Heart left ventricle (tissue), 16 donors: Measurements from ENCODE around the gene ADNP. TPM values are rescaled to one million over a fixed set of nuclear protein-coding genes. Genes with fewer than 3 reads are reported as not detected.
"Not testable (repeated sequence)": the region's sequence is repeated elsewhere in the genome, so short reads cannot be mapped to it uniquely, and the experiment has no call there.

Experiments
- ATAC-seq, 4 donors: fragments of 200-7000 bp; cut with Tn5 transposase; one replicate each; pipeline ENCODE4 v1.9.1; 2020 to 2022; ENCODE audit warnings: moderate library complexity in 4 of 4, mild to moderate bottlenecking in 3 of 4, moderate number of reproducible peaks in 1 of 4
- DNase-seq, 5 donors: peaks; one replicate each; pipeline ENCODE4 v3.0.0-alpha.2; 2020
- H3K27ac ChIP-seq, 12 donors: fragments of 200-600 bp; sonication (generic) in 4 of 12; one replicate each; pipeline versions ENCODE4 v1.5.0 to v1.8.0; 2016 to 2022; ENCODE audit warnings: mild to moderate bottlenecking in 2 of 12
- H3K27me3 ChIP-seq, 9 donors: fragments of 200-600 bp; sonication (generic) in 2 of 9; one replicate each; pipeline versions ENCODE4 v1.5.1 to v1.8.0; 2016 to 2022; ENCODE audit warnings: mild to moderate bottlenecking in 3 of 9
- H3K36me3 ChIP-seq, 9 donors: fragments of 200-600 bp; sonication (generic) in 2 of 9; one replicate each; pipeline versions ENCODE4 v1.5.0 to v1.8.0; 2018 to 2022; ENCODE audit warnings: mild to moderate bottlenecking in 2 of 9
- H3K4me1 ChIP-seq, 12 donors: fragments of 200-600 bp; sonication (generic) in 4 of 12; one replicate each; pipeline versions ENCODE4 v1.5.0 to v1.8.0; 2016 to 2022; ENCODE audit warnings: mild to moderate bottlenecking in 3 of 12
- H3K4me3 ChIP-seq, 12 donors: fragments of 200-600 bp; sonication (generic) in 4 of 12; one replicate each; pipeline versions ENCODE4 v1.5.0 to v1.8.0; 2017 to 2022; ENCODE audit warnings: mild to moderate bottlenecking in 9 of 12, moderate library complexity in 4 of 12
- H3K9me3 ChIP-seq, 12 donors: fragments of 200-600 bp; sonication (generic) in 4 of 12; one replicate each; pipeline versions ENCODE4 v1.5.0 to v1.8.0; 2016 to 2022; ENCODE audit warnings: mild to moderate bottlenecking in 1 of 12
- POLR2A ChIP-seq, 2 donors: fragments of 450-650 bp; IDR thresholded peaks; one replicate each; pipeline ENCODE4 v1.6.1; 2017; ENCODE audit warnings: antibody characterized with exemption in 2 of 2, mild to moderate bottlenecking in 2 of 2, moderate library complexity in 2 of 2
- WGBS, 4 donors: extraction: QIAGEN DNeasy Blood & Tissue Kit in 2 of 4; methylation state at CpG; one replicate each; pipeline versions ENCODE4 v1.1.5 to v1.1.7; 2013 to 2018; 5-methylcytosine and 5-hydroxymethylcytosine counted together
- intact Hi-C, 10 donors: fragments of 100-400 bp; cut with DNase I; formaldehyde crosslinking; loops; one replicate each; pipeline versions ENCODE4 v1.11.1 to v1.14.2; 2022
- long read RNA-seq, 3 donors: library from polyadenylated mRNA; unstranded; transcript quantifications; one replicate each; pipeline ENCODE4 v2.0.0, GENCODE V29; 2020 to 2021
- polyA plus RNA-seq, 2 donors: library from polyadenylated mRNA; stranded (reverse); fragments of 200-250 nt; gene quantifications; one replicate each; pipeline ENCODE4 v1.2.3, GENCODE V29; 2013
- total RNA-seq, 9 donors: library from RNA; depleted of rRNA in 2 of 9; stranded (reverse); fragments of >200 nt in 2 of 9; fragmentation: NEBNext Ultra II Directional in 3 of 9; extraction: Animal tissue kit (Norgen Biotek cat#: 25700) in 3 of 9; gene quantifications; one replicate each; pipeline versions ENCODE4 v1.1.0 to v1.2.4, GENCODE V29; 2016 to 2023
- TF ChIP-seq, protein P1 (sequence below), 12 donors: fragments of 200-600 bp; sonication (generic) in 4 of 12; IDR thresholded peaks; one replicate each; pipeline versions ENCODE4 v1.5.0 to v1.8.0; 2018 to 2022; ENCODE audit warnings: antibody characterized with exemption in 12 of 12, mild to moderate bottlenecking in 5 of 12
- donor health status: ischemic (EF 13 %, LVEDD 7.1; RV severe dilation, severe dysfunction).
- donor health status: healthy with polysubstance abuse.
- donor health status: DM: no; HTN: yes; CAD: no.
- donor health status: DM: no; HTN: no; CAD: no.
- donor health status: ischemic (EF 25% LVEDD 6.9; RV normal size, moderate dysfunction).
- donor health status: ischemic (EF 25% LVEDD 5.7; RV mildly dilated, moderate dysfunction).
- donor health status: healthy.
- donor health status: DM: yes; HTN: yes; CAD: no.
- donor health status: ischemic (EF 35%, LVEDD 5.7; RV mildly dilated, moderate dysfunction).
- donor health status: nonischemic (EF 11% LVEDD 7.7; RV severe dilation, severe dysfunction).
- donor health status: DM: yes; HTN: yes; CAD: no.
- donor health status: PGD.
- donor health status: ischemic (EF 29% LVEDD 5.4; RV normal size, mild dysfunction).
- donor health status: nonischemic (EF 23%, LVEDD 6.1; RV moderate dilation, normal function).

The ADNP gene
- 10 to 100 TPM; 27.5 to 50.6 (median 33.3) TPM for total RNA-seq
- 10 to 100 TPM; 18.1 to 21.4 TPM for polyA plus RNA-seq
- long read RNA-seq, donor 1, partial matches to known transcripts = 1 of 10 reads
- long read RNA-seq, donor 1, other reads (novel, unspliced or antisense) = 9 of 10 reads
- long read RNA-seq, donor 2, full-length matches to known transcripts = 1 of 20 reads
- long read RNA-seq, donor 2, partial matches to known transcripts = 4 of 20 reads
- long read RNA-seq, donor 2, other reads (novel, unspliced or antisense) = 15 of 20 reads
- long read RNA-seq, donor 3, full-length matches to known transcripts = 7 of 16 reads
- long read RNA-seq, donor 3, partial matches to known transcripts = 0 of 16 reads
- long read RNA-seq, donor 3, other reads (novel, unspliced or antisense) = 9 of 16 reads

DNA sequence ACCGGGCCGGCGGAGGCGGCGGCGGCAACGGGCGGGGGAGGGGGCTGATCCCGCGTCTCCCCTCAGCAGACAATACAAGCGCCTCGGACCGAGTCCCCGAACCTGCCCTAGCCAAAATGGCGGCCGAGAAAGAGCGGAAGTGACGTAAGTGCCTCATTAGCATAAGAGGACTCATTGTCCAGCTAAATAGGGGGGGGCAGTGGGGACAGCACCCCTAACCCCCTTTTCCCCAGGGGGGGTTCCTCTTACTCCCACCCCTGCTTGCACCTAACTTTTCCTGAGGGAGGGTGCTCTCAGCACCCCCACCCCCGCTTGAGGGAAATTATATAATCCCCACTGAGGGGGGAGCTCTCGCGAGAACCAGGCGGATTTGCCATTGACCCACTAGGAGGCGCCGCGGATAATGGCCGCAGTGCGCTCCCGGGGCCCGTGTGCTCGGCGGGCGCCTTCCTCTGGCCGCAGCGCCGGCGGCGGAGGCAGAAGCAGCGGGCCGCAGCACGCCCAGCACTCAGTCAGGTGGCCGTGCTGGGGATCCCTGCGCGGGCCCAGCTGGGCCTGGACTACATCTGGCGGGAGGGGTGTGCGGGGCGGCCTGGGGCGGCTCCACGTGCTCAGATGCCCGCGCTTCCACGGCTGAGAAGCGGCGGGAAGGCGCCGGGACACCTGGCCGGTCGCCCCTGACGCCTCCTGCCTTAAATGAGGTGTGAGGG, at the start of gene ADNP:
Gene ADNP (minus strand): TSS at position 132 of the 710 bp plus-strand sequence. CDS start 27,441 bp downstream, outside the sequence.
- intact Hi-C loops = loop anchor here in 5 of 10 donors (1.0 to 5.0 kb wide), 6 partner anchors 27 to 139 kb away; partner anchors contain the start of genes DPM1 (in 3 of the 5), MOCS3 (in 3 of the 5) and BCAS4 (in 1 of the 5)
- H3K4me3 ChIP-seq = peak within 1 kb of the TSS; percentile 71 to 92 (median 78)
- no peaks in the 10 kb centered on the region for H3K27me3 ChIP-seq
- WGBS, 4 donors = 0 to 2% (median 1%) methylated on average over 20 to 58 of the region's 58 CpGs
- ATAC-seq (peak; percentile 84 to 93 (median 87)), DNase-seq (peak; percentile 91 to 95 (median 92))
- H3K9me3 ChIP-seq = no peaks in the 10 kb centered on the region
- H3K27ac ChIP-seq = peak within 1 kb of the TSS; percentile 94 to 100 (median 99)
- H3K36me3 ChIP-seq = peaks cover 0 to 56% (median 47%) of the 10 kb centered on the region in 9 donors
- H3K4me1 ChIP-seq = peaks cover 0 to 44% (median 24%) of the 10 kb centered on the region in 12 donors
- TF ChIP-seq, protein P1, sequence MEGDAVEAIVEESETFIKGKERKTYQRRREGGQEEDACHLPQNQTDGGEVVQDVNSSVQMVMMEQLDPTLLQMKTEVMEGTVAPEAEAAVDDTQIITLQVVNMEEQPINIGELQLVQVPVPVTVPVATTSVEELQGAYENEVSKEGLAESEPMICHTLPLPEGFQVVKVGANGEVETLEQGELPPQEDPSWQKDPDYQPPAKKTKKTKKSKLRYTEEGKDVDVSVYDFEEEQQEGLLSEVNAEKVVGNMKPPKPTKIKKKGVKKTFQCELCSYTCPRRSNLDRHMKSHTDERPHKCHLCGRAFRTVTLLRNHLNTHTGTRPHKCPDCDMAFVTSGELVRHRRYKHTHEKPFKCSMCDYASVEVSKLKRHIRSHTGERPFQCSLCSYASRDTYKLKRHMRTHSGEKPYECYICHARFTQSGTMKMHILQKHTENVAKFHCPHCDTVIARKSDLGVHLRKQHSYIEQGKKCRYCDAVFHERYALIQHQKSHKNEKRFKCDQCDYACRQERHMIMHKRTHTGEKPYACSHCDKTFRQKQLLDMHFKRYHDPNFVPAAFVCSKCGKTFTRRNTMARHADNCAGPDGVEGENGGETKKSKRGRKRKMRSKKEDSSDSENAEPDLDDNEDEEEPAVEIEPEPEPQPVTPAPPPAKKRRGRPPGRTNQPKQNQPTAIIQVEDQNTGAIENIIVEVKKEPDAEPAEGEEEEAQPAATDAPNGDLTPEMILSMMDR (IDR thresholded peaks at IDR 0.05) = peak; percentile 51 to 87 (median 76)
- TF ChIP-seq POLR2A (IDR thresholded peaks at IDR 0.05) = peak in 1 of 2 donors; percentile 56

DNA sequence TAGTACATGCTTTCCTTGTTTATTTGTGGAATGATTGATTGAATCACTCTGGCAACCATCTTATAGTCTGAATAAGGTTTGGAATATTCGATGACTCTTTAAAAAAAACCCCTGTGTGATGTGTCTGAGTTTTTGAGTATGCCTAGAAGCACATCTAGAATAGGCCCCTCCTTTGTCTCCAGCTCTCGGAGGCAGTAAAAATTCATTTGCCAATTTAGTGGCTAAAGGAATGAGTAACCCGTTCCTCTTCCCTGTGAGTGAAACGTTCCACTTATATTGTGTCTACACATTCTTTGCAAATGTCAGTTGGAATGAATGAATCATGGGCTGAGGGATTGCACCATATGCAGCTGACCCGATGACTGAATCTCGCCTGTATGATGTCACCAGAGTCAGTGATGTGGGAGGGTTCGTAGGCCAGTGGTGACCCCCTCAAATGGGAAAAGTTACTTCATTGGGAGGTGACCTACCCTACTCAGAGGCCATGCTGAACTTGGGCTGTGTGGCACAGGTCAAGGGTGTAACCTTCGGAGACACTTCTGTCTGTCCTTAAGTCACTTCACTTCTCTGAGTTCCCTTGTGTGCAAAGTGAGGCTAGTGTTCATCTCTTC, 48.9 kb upstream of the ADNP start:
- TF ChIP-seq, protein P1 (IDR thresholded peaks at IDR 0.05) = no peak
- TF ChIP-seq POLR2A (IDR thresholded peaks at IDR 0.05) = no peak
- Histone ChIP-seq H3K4me3 (no peak overlapping the region), H3K4me1 (peaks cover 0 to 10% (median 0%) of the 10 kb centered on the region in 12 donors), H3K36me3 (no peaks in the 10 kb centered on the region), H3K27me3 (peaks cover 0 to 52% (median 18%) of the 10 kb centered on the region in 9 donors), H3K27ac (no peak overlapping the region), H3K9me3 (no peaks in the 10 kb centered on the region)
- DNase-seq = no peak
- peak in 2 of 4 donors; percentile 27 to 70 for ATAC-seq
- intact Hi-C loops = loop anchor here in 7 of 10 donors (10.0 kb wide), 2 partner anchors 615 to 645 kb away; no protein-coding TSS in a partner anchor
- 65 to 75% (median 72%) methylated on average over 8 of the region's 8 CpGs for WGBS, 4 donors

DNA sequence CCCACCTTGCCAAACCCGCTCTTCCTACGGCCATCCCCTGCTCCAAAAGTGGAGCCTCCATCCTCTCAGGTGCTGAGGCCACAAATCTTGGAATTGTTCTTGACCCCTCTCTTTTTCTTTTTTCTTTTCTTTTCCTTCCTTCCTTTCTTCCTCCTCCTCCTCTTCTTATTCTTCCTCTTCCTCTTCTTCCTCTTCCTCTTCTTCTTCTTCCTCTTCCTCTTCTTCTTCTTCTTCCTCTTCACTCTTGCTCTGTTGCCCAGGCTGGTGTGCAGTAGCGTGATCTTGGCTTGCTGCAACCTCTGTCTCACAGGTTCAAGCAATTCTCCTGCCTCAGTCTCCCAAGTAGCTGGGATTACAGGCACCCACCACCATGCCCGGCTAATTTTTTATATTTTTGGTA, 47.3 kb upstream of the ADNP start:
- H3K4me1 ChIP-seq = peaks cover 0 to 10% (median 0%) of the 10 kb centered on the region in 12 donors
- DNase-seq, H3K9me3 ChIP-seq, H3K4me3 ChIP-seq, intact Hi-C loops, ATAC-seq, H3K27ac ChIP-seq, H3K36me3 ChIP-seq: not testable (repeated sequence)
- WGBS, 4 donors = 85 to 96% (median 93%) methylated on average over 4 of the region's 4 CpGs
- peaks cover 0 to 37% (median 12%) of the 10 kb centered on the region in 9 donors for H3K27me3 ChIP-seq
